B cell (primary cell): ENCODE measurements around the gene EGFL7. TPM values are rescaled to one million over a fixed set of nuclear protein-coding genes. Genes with fewer than 3 reads are reported as not detected.

Experiments used
- ATAC-seq: fragments of 200-7000 bp; cut with Tn5 transposase; one replicate; pipeline ENCODE4 v1.10.0; 2021; ENCODE audit warnings: low read depth, mild to moderate bottlenecking, moderate number of reproducible peaks, moderate library complexity
- CTCF ChIA-PET: fragments of 350-600 bp; sonication (Branson Sonifier 250); formaldehyde crosslinking; loops from one replicate; lab custom pipeline; 2021; ENCODE audit warnings: antibody characterized with exemption, inconsistent platforms; lab: Charles Lee
- POLR2A ChIA-PET: fragments of 350-600 bp; sonication (Branson Sonifier 250); formaldehyde crosslinking; loops from one replicate; lab custom pipeline; 2021; ENCODE audit warnings: antibody characterized with exemption; lab: Charles Lee
- DNase-seq: peaks from one replicate; pipeline ENCODE4 v3.0.0; 2013
- H2AFZ ChIP-seq: 2 replicates; pipeline ENCODE4 v1.6.1; 2012; ENCODE audit warnings: mild to moderate bottlenecking, low read depth, low read length; ENCODE audit not compliant: insufficient read depth, poor library complexity, severe bottlenecking
- H3K27ac ChIP-seq, 2 donors: 1 replicate in 1 of 2; 2 replicates in 1 of 2; pipeline ENCODE4 v1.5.1; 2012 to 2013; ENCODE audit warnings: low read length in 2 of 2, mild to moderate bottlenecking in 2 of 2, moderate library complexity in 1 of 2
- H3K27me3 ChIP-seq, 4 experiments: fragments of 200-600 bp in 1 of 4; sonication (generic) in 1 of 4; replicated peaks in 1 of 4; 1 replicate in 2 of 4; 2 replicates in 2 of 4; pipeline versions ENCODE4 v1.6.1 to v1.7.0; 2013 to 2016; ENCODE audit warnings: low read length in 3 of 4, mild to moderate bottlenecking in 2 of 4, mixed read lengths in 1 of 4, moderate library complexity in 1 of 4; ENCODE audit not compliant: insufficient read depth in 4 of 4, control insufficient read depth in 3 of 4; ENCODE audit errors: control extremely low read depth in 1 of 4
- H3K36me3 ChIP-seq, 2 experiments: replicated peaks in 1 of 2; 1 replicate in 1 of 2; 2 replicates in 1 of 2; pipeline versions ENCODE4 v1.6.1 to v1.7.1; 2013; ENCODE audit warnings: low read length in 1 of 2; ENCODE audit not compliant: insufficient read depth in 2 of 2, control insufficient read depth in 1 of 2; ENCODE audit errors: control extremely low read depth in 1 of 2, extremely low read depth in 1 of 2
- H3K4me1 ChIP-seq, 2 donors: fragments of 200-600 bp in 1 of 2; sonication (generic) in 1 of 2; 1 replicate in 1 of 2; 2 replicates in 1 of 2; pipeline versions ENCODE4 v1.5.1 to v1.6.1; 2013 to 2017; ENCODE audit warnings: low read length in 2 of 2; ENCODE audit not compliant: control insufficient read depth in 2 of 2, insufficient read depth in 2 of 2
- H3K4me2 ChIP-seq: replicated peaks from 2 replicates; pipeline ENCODE3; 2012; ENCODE audit warnings: mild to moderate bottlenecking, low read depth, low read length; ENCODE audit not compliant: poor library complexity, severe bottlenecking
- H3K4me3 ChIP-seq, 5 experiments: fragments of 200-600 bp in 1 of 5; sonication (generic) in 1 of 5; 1 replicate in 3 of 5; 2 replicates in 2 of 5; pipeline versions ENCODE4 v1.5.1 to v1.7.0; 2011 to 2016; ENCODE audit warnings: low read length in 4 of 5, mild to moderate bottlenecking in 4 of 5, low read depth in 2 of 5, control low read depth in 1 of 5, moderate library complexity in 1 of 5; ENCODE audit not compliant: insufficient read depth in 1 of 5; ENCODE audit errors: control extremely low read depth in 1 of 5, extremely low read depth in 1 of 5
- H3K79me2 ChIP-seq: fragments of 200-600 bp; sonication (generic); one replicate; pipeline ENCODE4 v1.6.0; 2016; ENCODE audit warnings: low read length; ENCODE audit not compliant: control insufficient read depth, insufficient read depth
- H3K9ac ChIP-seq: fragments of 200-600 bp; sonication (generic); 2 replicates; pipeline ENCODE4 v1.6.1; 2017; ENCODE audit warnings: mild to moderate bottlenecking, low read length, moderate library complexity
- H3K9me3 ChIP-seq, 3 donors: one replicate each; pipeline versions ENCODE4 v1.6.1 to v1.7.1; 2013; ENCODE audit warnings: low read length in 2 of 3; ENCODE audit not compliant: control insufficient read depth in 2 of 3, insufficient read depth in 1 of 3; ENCODE audit errors: control extremely low read depth in 1 of 3
- H4K20me1 ChIP-seq: 2 replicates; pipeline ENCODE4 v1.6.0; 2012; ENCODE audit warnings: mild to moderate bottlenecking, low read length; ENCODE audit not compliant: insufficient read depth, control insufficient read depth, poor library complexity, severe bottlenecking
- H3K27ac Mint-ChIP-seq: one replicate; pipeline ENCODE4 v1.8.0; 2021; ENCODE audit warnings: mixed read lengths
- H3K27me3 Mint-ChIP-seq: one replicate; pipeline ENCODE4 v1.8.0; 2021; ENCODE audit warnings: mixed read lengths
- H3K4me1 Mint-ChIP-seq: one replicate; pipeline ENCODE4 v1.8.0; 2021; ENCODE audit warnings: mixed read lengths
- H3K4me3 Mint-ChIP-seq: one replicate; pipeline ENCODE4 v1.8.0; 2021; ENCODE audit warnings: mixed read lengths
- H3K9me3 Mint-ChIP-seq: one replicate; pipeline ENCODE4 v1.8.0; 2022; ENCODE audit warnings: mixed read lengths; ENCODE audit not compliant: insufficient read depth
- CTCF ChIP-seq: fragments of 200-600 bp; IDR thresholded peaks from one replicate; pipeline ENCODE4 v1.8.0; 2022; ENCODE audit warnings: antibody characterized with exemption, mild to moderate bottlenecking
- EZH2 ChIP-seq: IDR thresholded peaks from 2 replicates; pipeline ENCODE4 v1.6.1; 2012; ENCODE audit warnings: borderline replicate concordance, low read depth, mild to moderate bottlenecking, moderate library complexity, low read length; ENCODE audit not compliant: insufficient read depth, poor library complexity, severe bottlenecking
- WGBS: methylation state at CpG from one replicate; pipeline ENCODE4 v1.1.5; 2013; ENCODE audit warnings: missing lambda C conversion rate; ENCODE audit not compliant: insufficient coverage; 5-methylcytosine and 5-hydroxymethylcytosine counted together
- intact Hi-C: fragments of 100-400 bp; cut with micrococcal nuclease; formaldehyde crosslinking; loops from one replicate; pipeline ENCODE4 v1.10.0; 2022
- polyA plus RNA-seq: library from polyadenylated mRNA; depleted of rRNA; stranded (reverse); fragments of >200 nt; gene quantifications from 2 replicates; pipeline ENCODE4 v1.2.3, GENCODE V29; 2012
- total RNA-seq, 2 donors: library from RNA; stranded (reverse); fragments of 120-200 nt in 1 of 2; gene quantifications; 1 replicate in 1 of 2; 2 replicates in 1 of 2; pipeline versions ENCODE4 v1.2.3 to v1.2.4, GENCODE V29; 2013 to 2022

Gene EGFL7
- total and polyA plus RNA-seq, 2 donors (not counting 1 experiment from before 2014, with no cell fraction given), result 0.34 TPM; not detected in 1

- peaks cover 30% of the 10 kb centered on the region for H3K4me1 Mint-ChIP-seq
- Histone ChIP-seq H3K27me3 (no peaks in the 10 kb centered on the region), H3K27ac (no peak overlapping the region), H3K4me3 (no peak overlapping the region), H3K4me2 (peak overlapping the region; percentile 65), H3K9ac (no peak overlapping the region), H4K20me1 (peaks cover 52% of the 10 kb centered on the region), H3K79me2 (peaks cover 15% of the 10 kb centered on the region), H3K9me3 (no peaks in the 10 kb centered on the region), H3K4me1 (peaks cover 8 to 27% of the 10 kb centered on the region in 2 donors), H3K36me3 (peaks cover 0 to 37% of the 10 kb centered on the region in 2 experiments), H2AFZ (no peak overlapping the region)
- POLR2A ChIA-PET, result interaction anchor here (0.7 kb wide), 1 partner anchor 70 kb away, joined by 3 read pairs; no protein-coding TSS in a partner anchor
- H3K27ac Mint-ChIP-seq, result peak overlapping the region; percentile 53
- WGBS, result 82% methylated on average over 19 of the region's 20 CpGs
- CTCF ChIA-PET, result no interaction called here
- H3K9me3 Mint-ChIP-seq, result no peaks in the 10 kb centered on the region
- peaks cover 6% of the 10 kb centered on the region for H3K27me3 Mint-ChIP-seq
- ATAC-seq, result no peak
- H3K4me3 Mint-ChIP-seq, result no peak overlapping the region
- intact Hi-C loops, result no loop called here
- no peak for DNase-seq
- TF ChIP-seq EZH2 (no peak), CTCF (no peak)
Measured at GRCh38 chr9:136720251-136720897, 57.7 kb downstream of the EGFL7 start.

- Mint-ChIP-seq H3K27ac (peak overlapping the region; percentile 16), H3K4me3 (no peak overlapping the region), H3K4me1 (peaks cover 32% of the 10 kb centered on the region), H3K9me3 (no peaks in the 10 kb centered on the region), H3K27me3 (peaks cover 3% of the 10 kb centered on the region)
- Histone ChIP-seq H3K9me3 (no peaks in the 10 kb centered on the region), H3K4me1 (peaks cover 14 to 32% of the 10 kb centered on the region in 2 donors), H3K4me2 (no peak overlapping the region), H3K36me3 (peaks cover 0 to 42% of the 10 kb centered on the region in 2 experiments), H2AFZ (no peak overlapping the region), H3K9ac (no peak overlapping the region), H3K79me2 (peaks cover 18% of the 10 kb centered on the region), H4K20me1 (peaks cover 58% of the 10 kb centered on the region), H3K27ac (no peak overlapping the region), H3K4me3 (no peak overlapping the region), H3K27me3 (no peaks in the 10 kb centered on the region)
- POLR2A ChIA-PET, result interaction anchor here (0.7 kb wide), 1 partner anchor 70 kb away, joined by 3 read pairs; no protein-coding TSS in a partner anchor
- CTCF ChIA-PET, result no interaction called here
- intact Hi-C loops, result no loop called here
- DNase-seq, result no peak
- no peak for ATAC-seq
- WGBS, result 90% methylated on average over 11 of the region's 11 CpGs
- TF ChIP-seq EZH2, result no peak
Measured at GRCh38 chr9:136720898-136721338, 58.2 kb downstream of the EGFL7 start.
